Right lobe of liver (tissue), 6 donors: ENCODE measurements around the gene POU2F1. TPM values are rescaled to one million over a fixed set of nuclear protein-coding genes. Genes with fewer than 3 reads are reported as not detected.

Experiments
- ATAC-seq, 4 donors: fragments of 200-7000 bp; cut with Tn5 transposase; one replicate each; pipeline ENCODE4 v1.9.1; 2020; ENCODE audit warnings: mild to moderate bottlenecking in 4 of 4, moderate library complexity in 4 of 4
- DNase-seq, 3 donors: peaks; one replicate each; pipeline ENCODE4 v3.0.0-alpha.2; 2020
- H3K27ac ChIP-seq, 3 donors: fragments of 200-600 bp; one replicate each; pipeline ENCODE4 v1.8.0; 2022
- H3K27me3 ChIP-seq, 2 donors: fragments of 200-600 bp; one replicate each; pipeline ENCODE4 v1.8.0; 2022
- H3K36me3 ChIP-seq, 4 donors: fragments of 200-600 bp; sonication (generic) in 1 of 4; one replicate each; pipeline versions ENCODE4 v1.5.1 to v1.8.0; 2017 to 2022; ENCODE audit warnings: control low read depth in 1 of 4
- H3K4me1 ChIP-seq, 4 donors: fragments of 200-600 bp; sonication (generic) in 1 of 4; one replicate each; pipeline versions ENCODE4 v1.5.1 to v1.8.0; 2017 to 2022; ENCODE audit warnings: control low read depth in 1 of 4
- H3K4me3 ChIP-seq, 3 donors: fragments of 200-600 bp; one replicate each; pipeline ENCODE4 v1.8.0; 2022
- H3K9me3 ChIP-seq, 4 donors: fragments of 200-600 bp; sonication (generic) in 1 of 4; one replicate each; pipeline versions ENCODE4 v1.5.1 to v1.8.0; 2017 to 2022; ENCODE audit warnings: control low read depth in 1 of 4
- POLR2A ChIP-seq: fragments of 450-650 bp; IDR thresholded peaks from one replicate; pipeline ENCODE4 v1.6.1; 2017; ENCODE audit warnings: antibody characterized with exemption, mild to moderate bottlenecking
- WGBS: methylation state at CpG from one replicate; pipeline ENCODE4 v1.1.6; 2018; ENCODE audit warnings: low coverage, low lambda C conversion rate; ENCODE audit not compliant: insufficient coverage; ENCODE audit errors: missing lambda C conversion rate; 5-methylcytosine and 5-hydroxymethylcytosine counted together
- intact Hi-C, 2 donors: fragments of 100-400 bp; cut with DNase I; formaldehyde crosslinking; loops; one replicate each; pipeline versions ENCODE4 v1.11.2 to v1.14.1; 2022
- total RNA-seq, 6 experiments: library from RNA; depleted of rRNA in 2 of 6; stranded (reverse); fragments of >200 nt in 2 of 6; fragmentation: NEBNext Ultra II Directional in 3 of 6; extraction: Animal tissue kit (Norgen Biotek cat#: 25700) in 3 of 6; gene quantifications; one replicate each; pipeline versions ENCODE4 v1.1.0 to v1.2.4, GENCODE V29; 2016 to 2023
- TF ChIP-seq, protein P1 (sequence below), 4 donors: fragments of 200-600 bp in 3 of 4; fragments of 450-650 bp in 1 of 4; IDR thresholded peaks; one replicate each; pipeline versions ENCODE4 v1.5.1 to v1.8.0; 2016 to 2022; ENCODE audit warnings: antibody characterized with exemption in 4 of 4, mild to moderate bottlenecking in 2 of 4
- donor health status: DM: no; HTN: yes; CAD: no.
- donor health status: DM: no; HTN: no; CAD: no.
- donor health status: DM: no; HTN: no; CAD: no.
- donor health status: DM: no; HTN: yes; CAD: no.
- donor health status: DM: no; HTN: yes; CAD: no.

Gene POU2F1
- total RNA-seq, 6 experiments from 2014 or later, result 4.8 to 10.3 (median 6.2) TPM

DNA sequence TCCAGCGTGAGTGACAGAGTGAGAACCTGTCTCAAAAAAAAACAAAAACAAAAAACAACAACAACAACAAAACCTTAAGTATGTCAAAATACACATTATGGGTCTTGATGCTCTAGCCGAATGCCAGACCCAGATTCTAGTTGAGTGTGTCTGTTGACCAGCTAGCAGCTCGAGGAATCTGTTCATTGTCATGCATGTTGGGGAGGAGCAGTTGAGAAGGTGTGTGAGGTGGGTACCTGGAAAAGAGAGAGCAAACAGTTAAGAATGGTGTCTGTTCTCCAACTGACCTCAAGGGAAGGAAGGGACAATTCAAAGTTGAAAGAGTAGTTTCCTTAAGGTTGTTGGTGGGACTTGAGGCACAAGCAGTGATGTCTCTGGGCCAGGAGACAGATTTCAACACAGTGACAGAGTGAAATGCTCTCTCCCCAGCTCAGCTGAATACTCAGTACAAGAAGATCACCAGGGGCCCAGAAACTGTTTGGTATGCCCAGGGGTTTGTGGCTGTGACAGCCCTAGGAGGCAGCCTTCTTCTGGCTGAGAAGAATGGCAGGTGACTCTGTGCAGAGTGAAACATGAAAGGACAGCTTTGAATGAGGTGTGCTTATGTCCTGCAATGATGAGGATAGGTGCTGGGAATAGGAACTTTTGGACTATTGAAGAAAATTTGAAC is 14.4 kb upstream of the POU2F1 start:
- ATAC-seq, result no peak
- Histone ChIP-seq H3K4me3 (no peak overlapping the region), H3K36me3 (no peaks in the 10 kb centered on the region), H3K4me1 (no peaks in the 10 kb centered on the region), H3K9me3 (no peaks in the 10 kb centered on the region), H3K27me3 (no peaks in the 10 kb centered on the region), H3K27ac (no peak overlapping the region)
- intact Hi-C loops, result no loop called here
- no peak for TF ChIP-seq POLR2A
- TF ChIP-seq, protein P1, sequence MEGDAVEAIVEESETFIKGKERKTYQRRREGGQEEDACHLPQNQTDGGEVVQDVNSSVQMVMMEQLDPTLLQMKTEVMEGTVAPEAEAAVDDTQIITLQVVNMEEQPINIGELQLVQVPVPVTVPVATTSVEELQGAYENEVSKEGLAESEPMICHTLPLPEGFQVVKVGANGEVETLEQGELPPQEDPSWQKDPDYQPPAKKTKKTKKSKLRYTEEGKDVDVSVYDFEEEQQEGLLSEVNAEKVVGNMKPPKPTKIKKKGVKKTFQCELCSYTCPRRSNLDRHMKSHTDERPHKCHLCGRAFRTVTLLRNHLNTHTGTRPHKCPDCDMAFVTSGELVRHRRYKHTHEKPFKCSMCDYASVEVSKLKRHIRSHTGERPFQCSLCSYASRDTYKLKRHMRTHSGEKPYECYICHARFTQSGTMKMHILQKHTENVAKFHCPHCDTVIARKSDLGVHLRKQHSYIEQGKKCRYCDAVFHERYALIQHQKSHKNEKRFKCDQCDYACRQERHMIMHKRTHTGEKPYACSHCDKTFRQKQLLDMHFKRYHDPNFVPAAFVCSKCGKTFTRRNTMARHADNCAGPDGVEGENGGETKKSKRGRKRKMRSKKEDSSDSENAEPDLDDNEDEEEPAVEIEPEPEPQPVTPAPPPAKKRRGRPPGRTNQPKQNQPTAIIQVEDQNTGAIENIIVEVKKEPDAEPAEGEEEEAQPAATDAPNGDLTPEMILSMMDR (IDR thresholded peaks at IDR 0.05), result no peak
- DNase-seq, result no peak
- WGBS, result 76% methylated on average over 2 of the region's 3 CpGs

DNA sequence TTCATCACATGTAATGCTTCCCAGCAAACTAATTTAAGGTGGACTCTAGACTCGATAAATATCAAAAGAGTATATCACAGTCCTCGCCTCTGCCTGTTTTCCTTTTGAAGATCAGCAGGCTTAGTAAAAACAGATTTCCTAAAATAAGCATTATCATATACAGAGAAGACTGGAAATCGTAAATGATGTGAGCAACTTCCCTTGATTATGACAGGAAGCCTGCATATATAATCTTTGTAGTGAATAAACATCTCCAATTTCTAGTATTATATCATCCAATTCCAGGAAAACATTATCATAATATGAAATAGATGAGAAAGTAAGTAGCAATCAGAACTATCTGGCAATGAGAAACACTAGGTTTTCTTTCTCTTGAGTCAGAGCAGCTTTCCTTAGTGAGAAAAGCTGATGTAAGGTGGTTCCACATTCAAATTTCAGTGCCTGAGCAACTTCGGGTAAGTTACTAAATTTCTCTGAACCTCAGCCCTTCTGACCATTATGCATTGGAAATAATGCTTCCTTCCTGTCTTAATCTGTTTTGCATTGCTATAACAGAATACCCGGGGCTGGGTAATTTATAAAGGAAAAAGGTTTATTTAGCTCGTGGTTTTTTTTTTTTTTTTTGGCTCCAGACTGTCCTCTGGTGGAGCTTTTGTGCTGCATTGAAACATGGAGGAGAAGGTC is 12.6 kb upstream of the POU2F1 start:
- no peaks in the 10 kb centered on the region for H3K27me3 ChIP-seq
- H3K4me1 ChIP-seq, result no peaks in the 10 kb centered on the region
- H3K27ac ChIP-seq, result no peak overlapping the region
- no peaks in the 10 kb centered on the region for H3K36me3 ChIP-seq
- no peak for DNase-seq
- no peaks in the 10 kb centered on the region for H3K9me3 ChIP-seq
- H3K4me3 ChIP-seq, result no peak overlapping the region
- ATAC-seq, result no peak
- TF ChIP-seq, protein P1 (IDR thresholded peaks at IDR 0.05), result no peak
- WGBS, result 35% methylated on average over 6 of the region's 6 CpGs
- intact Hi-C loops, result no loop called here

DNA sequence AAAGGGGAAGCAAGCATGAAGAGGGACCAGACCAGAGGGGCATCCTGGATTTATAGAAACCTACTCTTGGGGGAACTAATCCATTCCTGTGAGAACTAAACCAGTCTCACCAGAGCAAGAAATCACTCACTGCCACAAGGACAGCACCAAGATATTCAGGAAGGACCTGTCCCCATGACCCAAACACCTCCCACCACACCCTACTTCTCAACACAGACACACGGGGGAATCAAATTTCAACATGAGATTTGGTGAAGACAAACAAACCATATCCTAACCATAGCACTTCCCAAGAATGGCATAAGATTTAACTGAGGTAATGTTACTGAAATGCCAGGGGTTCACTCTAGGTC is 12.1 kb upstream of the POU2F1 start:
- TF ChIP-seq, protein P1 (IDR thresholded peaks at IDR 0.05), result no peak
- TF ChIP-seq POLR2A, result no peak
- DNase-seq (no peak), ATAC-seq (no peak)
- intact Hi-C loops, result no loop called here
- H3K36me3 ChIP-seq, result no peaks in the 10 kb centered on the region
- no peaks in the 10 kb centered on the region for H3K4me1 ChIP-seq
- H3K27ac ChIP-seq, result no peak overlapping the region
- no peaks in the 10 kb centered on the region for H3K27me3 ChIP-seq
- WGBS, result 57% methylated on average over 1 of the region's 1 CpG
- no peaks in the 10 kb centered on the region for H3K9me3 ChIP-seq
- no peak overlapping the region for H3K4me3 ChIP-seq

DNA sequence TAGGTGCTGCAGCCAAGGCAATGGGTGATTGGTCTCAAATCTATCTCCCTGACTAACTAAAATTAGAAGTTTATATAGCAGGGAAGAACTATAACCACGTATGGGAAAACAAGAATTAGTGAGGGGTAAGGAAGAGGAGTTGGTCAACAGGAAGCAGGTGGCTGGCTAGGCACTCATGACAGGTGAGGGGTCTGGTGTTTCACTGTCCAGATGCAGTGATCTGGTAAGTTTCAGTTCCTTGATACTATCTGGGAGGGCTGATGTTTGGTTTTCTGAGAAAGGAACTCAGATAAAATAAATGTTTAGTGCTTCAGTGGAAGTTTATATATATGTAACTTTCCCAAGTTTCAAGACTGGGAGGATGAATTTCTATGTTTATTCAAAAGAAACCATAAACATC is 11.6 kb upstream of the POU2F1 start:
- no peak overlapping the region for H3K27ac ChIP-seq
- H3K27me3 ChIP-seq, result no peaks in the 10 kb centered on the region
- ATAC-seq (no peak), DNase-seq (no peak)
- no peaks in the 10 kb centered on the region for H3K36me3 ChIP-seq
- H3K4me1 ChIP-seq, result no peaks in the 10 kb centered on the region
- intact Hi-C loops, result no loop called here
- no peak overlapping the region for H3K4me3 ChIP-seq
- 62% methylated on average over 1 of the region's 1 CpG for WGBS
- no peak for TF ChIP-seq POLR2A
- TF ChIP-seq, protein P1 (IDR thresholded peaks at IDR 0.05), result no peak
- no peaks in the 10 kb centered on the region for H3K9me3 ChIP-seq
